Glomerular endothelial cell (primary cell): ENCODE results near the gene MYH3. TPM values are rescaled to one million over a fixed set of nuclear protein-coding genes. Genes with fewer than 3 reads are reported as not detected.

Source experiments
- DNase-seq: peaks from one replicate; pipeline ENCODE4 v3.0.0-alpha.2; 2011; ENCODE audit warnings: low read depth, low spot score; ENCODE audit errors: extremely low read depth
- total RNA-seq: library from RNA; depleted of rRNA; stranded (reverse); fragments of >200 nt; gene quantifications from 2 replicates; pipeline ENCODE4 v1.2.3, GENCODE V29; 2015

Gene MYH3
- total RNA-seq, 1 donor from 2014 or later = 0.23 TPM

GRCh38 chr17:10651927-10652326, 5.2 kb downstream of the MYH3 start:
- DNase-seq = no peak

- no peak for DNase-seq
These were observed 7.5 kb downstream of the MYH3 start for GRCh38 chr17:10649602-10650001.

DNA sequence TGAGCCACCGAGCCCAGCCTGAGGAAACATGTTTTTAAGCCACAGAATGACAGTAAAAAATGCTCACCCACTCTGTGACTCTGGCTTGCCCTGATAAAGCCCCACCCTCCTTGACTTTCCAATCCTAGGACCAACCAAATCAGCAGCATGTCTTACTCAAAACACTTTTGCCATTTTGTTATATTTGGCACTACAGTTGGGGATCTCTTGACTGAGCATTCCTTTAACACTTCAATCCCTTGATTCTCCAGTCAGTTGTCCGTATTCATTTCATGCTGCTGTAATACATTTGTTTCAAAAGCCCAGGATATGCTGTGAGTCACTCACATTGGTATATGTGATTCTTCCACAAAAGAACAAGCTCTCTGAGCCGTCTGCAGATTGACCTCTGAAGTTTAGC, 8.2 kb downstream of the MYH3 start:
- DNase-seq = no peak

DNA sequence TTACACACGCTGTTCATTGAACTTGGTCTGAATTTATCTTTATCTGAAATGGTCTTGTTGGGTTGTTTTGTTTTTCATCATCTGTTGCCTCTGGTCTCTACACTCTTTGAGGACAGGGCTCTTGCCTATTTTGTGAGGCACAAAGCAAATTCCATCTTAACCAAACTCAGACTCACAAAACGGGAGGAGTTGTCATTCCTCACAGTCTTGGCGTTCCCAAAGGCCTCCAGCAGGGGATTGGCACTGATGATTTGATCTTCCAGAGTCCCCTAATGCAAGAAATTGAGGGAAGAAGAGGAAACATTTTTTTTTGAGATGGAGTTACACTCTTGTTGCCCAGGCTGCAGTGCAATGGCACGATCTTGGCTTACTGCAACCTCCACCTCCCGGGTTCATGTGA, 8.7 kb downstream of the MYH3 start:
- DNase-seq = no peak

DNA sequence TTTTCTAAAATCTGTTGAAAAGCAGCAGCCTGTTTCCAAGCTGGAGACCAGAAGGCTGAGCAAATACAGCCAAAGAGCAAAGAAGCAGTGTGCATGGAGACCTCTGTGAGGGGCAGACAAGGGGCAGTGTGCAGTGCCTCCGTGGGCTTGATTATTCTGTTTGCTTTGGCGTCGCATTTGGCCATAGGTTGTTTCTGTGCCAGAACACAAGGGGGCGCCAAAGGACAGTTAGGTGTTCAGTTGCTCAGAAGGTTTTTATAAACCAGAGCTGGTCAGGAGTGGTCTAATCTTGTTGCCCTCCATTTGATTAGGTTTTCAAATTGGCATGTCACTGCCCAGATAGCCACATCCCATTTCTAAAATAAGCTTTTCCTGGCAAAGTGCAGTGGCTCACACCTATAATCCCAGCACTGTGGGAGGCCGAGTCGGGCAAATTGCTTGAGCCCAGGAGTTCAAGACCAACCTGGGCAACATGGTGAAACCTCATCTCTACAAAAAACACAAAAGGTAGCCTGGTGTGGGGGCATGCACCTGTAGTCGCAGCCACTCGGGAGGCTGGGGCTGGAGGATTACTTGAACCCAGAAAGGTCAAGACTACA, 10.6 kb downstream of the MYH3 start:
- peak; percentile 18 for DNase-seq

DNA sequence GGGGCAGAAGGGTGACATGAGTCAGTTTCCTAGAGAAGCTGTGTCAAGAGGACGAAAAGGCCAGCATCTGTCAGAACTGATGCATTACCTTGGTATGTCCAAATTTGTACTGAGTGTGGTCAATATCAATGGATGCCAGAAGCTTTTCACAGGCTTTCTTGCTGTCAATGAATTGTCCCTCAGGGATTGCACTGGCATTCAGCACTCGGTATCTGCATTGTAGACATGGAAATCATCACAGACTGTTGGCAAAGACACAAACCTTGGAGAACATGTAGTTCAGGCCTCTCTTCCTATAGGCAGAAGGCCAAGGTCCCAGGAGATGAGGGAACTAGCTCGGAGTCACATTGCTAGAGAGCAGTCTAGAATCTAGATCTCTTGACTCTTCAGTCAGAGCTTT, 16.6 kb downstream of the MYH3 start:
- no peak for DNase-seq

DNA sequence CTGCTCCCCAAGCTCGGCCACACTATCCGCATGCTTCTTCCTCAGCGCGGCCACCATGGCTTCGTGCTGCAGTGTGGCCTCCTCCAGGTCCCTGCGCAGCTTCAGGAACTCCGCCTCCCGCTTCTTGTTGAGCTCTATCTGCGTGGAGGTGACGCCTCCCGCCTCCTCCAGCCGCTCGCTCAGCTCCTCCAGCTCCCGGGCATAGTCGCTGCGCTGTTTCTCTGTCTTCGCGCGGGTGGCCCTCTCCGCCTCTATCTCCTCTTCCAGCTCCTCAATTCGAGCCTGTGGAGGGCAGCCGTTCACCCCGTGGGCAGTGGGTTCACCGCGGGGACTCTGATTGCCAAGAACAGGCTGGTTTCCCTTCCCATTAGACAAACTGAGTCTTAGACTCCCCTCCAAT, 19.0 kb downstream of the MYH3 start:
- DNase-seq = no peak

GRCh38 chr17:10635290-10635689, 21.8 kb downstream of the MYH3 start:
- no peak for DNase-seq

DNA sequence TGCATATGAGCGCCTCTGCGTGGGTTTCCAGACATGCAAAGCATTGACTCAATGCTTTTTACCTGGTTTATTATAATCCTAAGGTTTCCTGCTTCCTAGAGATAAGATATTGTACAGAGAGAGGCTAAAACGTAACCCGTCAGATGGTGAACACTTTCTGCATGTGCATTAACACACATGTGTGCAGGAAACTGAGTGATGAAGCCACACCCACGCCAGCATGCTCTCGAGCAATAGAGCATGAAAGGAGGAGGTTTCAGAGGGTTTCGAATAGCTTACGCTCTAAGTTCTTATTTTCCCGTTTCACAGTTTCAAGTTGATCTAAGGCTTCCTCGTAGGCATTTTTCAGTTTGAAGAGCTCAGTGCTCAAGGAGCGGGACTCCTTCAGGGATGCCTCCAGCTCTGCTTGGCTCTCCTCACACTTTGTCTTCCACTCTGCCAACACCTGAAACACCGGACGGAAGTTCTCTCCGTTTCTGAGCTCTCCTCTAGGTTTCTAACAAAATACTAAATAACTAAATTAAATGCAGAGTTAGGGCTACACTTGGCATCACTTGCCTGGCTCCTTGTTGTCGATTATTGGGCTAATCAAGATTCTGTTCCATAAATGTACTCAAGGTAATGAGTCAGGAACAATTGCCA, 23.2 kb downstream of the MYH3 start:
- no peak for DNase-seq

GRCh38 chr17:10631701-10632100, 25.4 kb downstream of the MYH3 start:
- DNase-seq = no peak

DNA sequence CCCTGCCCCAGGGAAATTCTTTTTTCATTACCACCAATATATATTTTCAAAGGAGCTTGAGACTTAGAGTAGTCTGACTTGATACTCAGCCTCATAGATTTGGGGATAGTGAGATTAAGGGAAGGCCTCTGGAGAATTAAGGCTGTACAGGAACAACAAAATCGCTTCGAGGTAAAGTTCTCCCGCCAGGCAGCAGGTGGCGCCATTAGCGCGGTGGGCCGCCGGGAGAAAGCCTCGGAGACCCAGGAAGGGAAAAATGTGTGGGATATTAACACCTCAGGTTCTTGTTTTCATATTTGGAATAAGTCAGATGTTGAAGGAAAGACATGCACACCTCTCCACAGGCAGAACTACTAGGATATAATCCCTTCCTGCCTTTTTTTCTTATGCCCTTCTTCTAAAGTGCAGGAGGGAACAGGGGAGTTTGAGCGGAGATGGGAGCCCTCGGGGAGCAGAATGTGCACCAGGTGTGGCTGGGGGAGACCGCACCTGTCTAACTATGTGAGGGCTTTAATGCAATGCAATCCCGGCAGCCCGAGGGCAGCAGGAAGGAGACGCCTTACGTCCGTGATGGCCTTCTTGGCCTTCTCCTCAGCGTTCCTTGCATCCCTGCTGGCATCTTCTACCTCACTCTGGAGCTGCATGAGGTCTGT, 25.9 kb downstream of the MYH3 start:
- no peak for DNase-seq

DNA sequence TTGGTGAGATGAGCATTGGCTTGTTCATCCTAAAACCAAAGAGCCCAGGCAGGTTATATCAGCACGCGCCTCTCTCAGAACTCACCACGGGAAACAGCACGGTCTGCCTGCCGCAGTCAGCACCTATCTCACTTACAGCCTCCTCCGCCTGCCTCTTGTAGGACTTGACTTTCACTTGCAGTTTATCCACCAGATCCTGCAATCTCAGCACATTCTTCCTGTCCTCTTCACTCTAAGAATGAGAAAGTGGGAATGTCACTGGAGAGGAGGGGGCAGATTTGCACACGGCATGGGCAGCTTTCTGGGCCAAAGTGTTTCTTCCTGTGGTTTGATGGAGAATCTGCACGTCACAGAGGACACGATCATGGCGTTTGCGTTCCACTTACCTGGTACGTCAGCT, 27.4 kb downstream of the MYH3 start:
- DNase-seq = no peak

GRCh38 chr17:10628756-10629155, 28.4 kb downstream of the MYH3 start:
- no peak for DNase-seq

GRCh38 chr17:10626390-10626789, 30.7 kb downstream of the MYH3 start:
- no peak for DNase-seq

GRCh38 chr17:10624969-10625368, 32.1 kb downstream of the MYH3 start:
- DNase-seq = no peak

DNA sequence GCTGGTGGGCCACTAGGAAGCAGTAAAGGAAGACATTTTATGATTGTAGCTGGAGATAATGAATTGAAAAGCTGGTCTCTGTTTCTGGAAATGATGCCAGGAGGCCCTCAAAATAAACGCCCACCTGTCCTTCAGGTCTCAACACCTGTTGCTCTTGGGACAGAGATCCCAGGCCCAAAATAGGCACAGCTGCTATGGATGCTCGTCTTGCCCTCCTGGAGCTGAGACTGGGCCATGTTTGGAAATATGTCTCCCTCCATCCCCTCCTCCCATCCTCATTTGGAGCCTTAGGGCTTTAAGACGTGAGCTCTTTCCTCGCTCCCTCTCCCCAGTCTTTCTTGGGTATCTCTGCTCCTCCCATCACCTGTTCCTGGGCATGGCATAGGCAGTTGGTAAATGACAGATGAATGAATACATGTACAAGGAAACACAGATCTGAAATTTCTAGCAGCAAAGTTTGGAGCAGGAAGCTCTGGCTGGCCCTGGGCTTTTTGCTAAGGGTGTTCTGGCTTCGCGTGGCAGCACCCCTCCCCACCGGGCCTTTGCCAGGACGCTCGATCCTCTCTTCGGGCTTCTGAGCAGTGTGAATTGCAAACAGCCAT, 33.3 kb downstream of the MYH3 start:
- DNase-seq = no peak

DNA sequence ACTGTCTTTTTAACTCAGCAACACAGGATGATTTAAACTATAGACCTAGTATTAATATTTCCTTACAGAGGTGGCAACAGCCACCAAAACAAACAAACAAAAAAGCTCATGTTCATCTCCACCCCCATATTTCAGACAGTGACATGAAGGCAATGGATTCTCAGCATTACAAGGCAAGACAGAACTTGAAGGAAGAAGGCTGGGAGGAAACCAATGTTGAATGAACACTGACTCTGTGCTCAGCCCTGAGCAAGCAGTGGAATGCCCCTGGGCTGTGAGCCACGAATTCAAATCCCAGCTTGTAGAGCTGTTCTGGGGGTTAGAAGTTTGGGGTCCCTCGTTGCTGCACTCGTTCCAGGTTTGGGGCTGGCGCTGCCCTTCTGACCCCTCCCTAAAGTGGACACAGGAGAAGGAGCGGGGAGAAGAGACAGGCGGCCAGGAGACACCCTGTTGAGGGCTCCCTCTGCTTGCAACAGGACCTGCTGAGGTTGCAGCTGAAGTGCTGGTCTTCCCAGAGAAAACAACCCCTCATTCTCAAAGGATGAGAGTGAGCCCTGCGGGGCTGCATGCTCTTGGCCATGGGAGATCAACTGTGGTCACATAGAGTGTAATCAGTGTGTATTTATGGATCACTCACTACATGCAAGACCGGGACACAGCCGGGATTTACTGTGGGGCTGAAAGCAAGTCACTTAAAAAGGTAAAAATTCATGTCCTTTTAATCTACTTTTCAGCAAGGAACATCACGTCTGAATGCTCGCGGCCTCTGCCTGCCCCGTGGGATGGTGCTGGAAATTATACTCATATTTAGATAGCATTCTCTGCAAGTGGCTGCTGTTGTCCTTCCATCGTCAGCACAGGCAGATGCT, 34.3 kb downstream of the MYH3 start:
- no peak for DNase-seq

- DNase-seq = no peak
These were observed 35.7 kb downstream of the MYH3 start for GRCh38 chr17:10621397-10621796.

DNA sequence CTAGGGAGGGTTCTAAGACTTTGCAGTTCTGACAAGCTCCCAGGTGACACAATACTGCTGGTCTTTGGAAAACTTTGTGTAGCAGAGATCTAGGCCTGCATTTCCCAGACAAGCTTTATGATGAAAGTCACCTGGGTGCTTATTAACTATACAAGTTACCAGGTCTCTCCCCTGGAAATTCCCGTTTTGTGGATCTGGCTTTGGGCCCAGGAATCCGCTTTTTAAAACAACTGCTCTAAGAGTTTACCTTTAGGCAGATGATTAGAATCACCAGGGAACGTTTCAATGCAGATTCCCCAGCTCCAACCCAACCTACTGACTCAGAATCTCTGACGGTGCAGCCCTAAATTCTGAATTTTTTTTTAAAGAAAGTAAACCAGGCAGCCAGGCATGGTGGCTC, 36.3 kb downstream of the MYH3 start:
- DNase-seq = no peak

- no peak for DNase-seq
These were observed 38.9 kb downstream of the MYH3 start for GRCh38 chr17:10618202-10618635.

- no peak for DNase-seq
These were observed 40.0 kb downstream of the MYH3 start for GRCh38 chr17:10617120-10617505.
